G401 (cell line): ENCODE data around the gene CYP2S1. TPM values are rescaled to one million over a fixed set of nuclear protein-coding genes. Genes with fewer than 3 reads are reported as not detected.

Source experiments
- DNase-seq: peaks from one replicate; pipeline ENCODE4 v3.0.0-alpha.2; 2015; ENCODE audit warnings: low spot score
- in situ Hi-C: cut with HindIII; loops from 2 replicates; pipeline ENCODE4 v1.10.0; 2016; ENCODE audit warnings: low sequenced_read_pairs, mixed read lengths
- total RNA-seq: library from RNA; depleted of rRNA; stranded (reverse); fragments of >200 nt; shearing (Covaris generic); gene quantifications from 2 replicates; pipeline ENCODE4 v1.2.3, GENCODE V29; 2014; rRNA removed

CYP2S1 gene
- total RNA-seq, 1 experiment from 2014 or later, result not detected

GRCh38 chr19:41245843-41246242 lies 52.8 kb downstream of the CYP2S1 start:
- in situ Hi-C loops, result no loop called here

GRCh38 chr19:41248895-41249294 lies 55.9 kb downstream of the CYP2S1 start:
- no peak for DNase-seq
- in situ Hi-C loops, result no loop called here

More at GRCh38 chr19:41245843-41246242, 52.8 kb downstream of the CYP2S1 start:
- DNase-seq, result no peak

- in situ Hi-C loops, result no loop called here
- no peak for DNase-seq
These were observed 56.8 kb downstream of the CYP2S1 start for GRCh38 chr19:41249707-41250423.

- DNase-seq, result no peak
These were observed 60.6 kb downstream of the CYP2S1 start for GRCh38 chr19:41253660-41254059.

GRCh38 chr19:41255171-41255570 lies 62.2 kb downstream of the CYP2S1 start:
- in situ Hi-C loops, result no loop called here
- no peak for DNase-seq

More at GRCh38 chr19:41253660-41254059, 60.6 kb downstream of the CYP2S1 start:
- in situ Hi-C loops, result no loop called here

Other genes with a start within 250 kb of the CYP2S1 start
- not detected in 2 replicates for gene CYP2B6, start 201.9 kb upstream of the CYP2S1 start, total RNA-seq
- not detected in 2 replicates for gene CYP2A13, start 104.8 kb upstream of the CYP2S1 start, total RNA-seq
- gene CYP2F1, start 78.8 kb upstream of the CYP2S1 start, total RNA-seq, result not detected in 2 replicates
- gene AXL, start 26.0 kb downstream of the CYP2S1 start, total RNA-seq, result 21.0 and 22.4 TPM in 2 replicates
- gene HNRNPUL1, start 71.2 kb downstream of the CYP2S1 start, total RNA-seq, result 85.0 and 116 TPM in 2 replicates
- gene CCDC97, start 117.0 kb downstream of the CYP2S1 start, total RNA-seq, result 9.3 and 12.3 TPM in 2 replicates
- gene TGFB1, start 160.7 kb downstream of the CYP2S1 start, total RNA-seq, result 5.7 and 10.1 TPM in 2 replicates
- 11.1 and 18.4 TPM in 2 replicates for gene B9D2, start 170.9 kb downstream of the CYP2S1 start, total RNA-seq
- gene TMEM91, start 183.3 kb downstream of the CYP2S1 start, total RNA-seq, result 0.25 and 1.2 TPM in 2 replicates
- 57.0 and 71.8 TPM in 2 replicates for gene EXOSC5, start 204.1 kb downstream of the CYP2S1 start, total RNA-seq
- gene BCKDHA, start 204.6 kb downstream of the CYP2S1 start, total RNA-seq, result 90.1 and 111 TPM in 2 replicates
- not detected in 2 replicates for gene B3GNT8, start 234.2 kb downstream of the CYP2S1 start, total RNA-seq
- gene DMAC2, start 246.7 kb downstream of the CYP2S1 start, total RNA-seq, result 74.2 and 82.2 TPM in 2 replicates
- not detected in 2 replicates for gene ERICH4, start 249.9 kb downstream of the CYP2S1 start, total RNA-seq